ENCODE measurements around the gene ZNF14. TPM values are rescaled to one million over a fixed set of nuclear protein-coding genes. Genes with fewer than 3 reads are reported as not detected.
"Not testable (repeated sequence)": the region's sequence is repeated elsewhere in the genome, so short reads cannot be mapped to it uniquely, and the experiment has no call there.

Gene ZNF14
- total and polyA plus RNA-seq, 10 of the 15 experiments (the other 5 are each of a cell fraction or from before 2014, with no cell fraction given) = 2.5 to 7.2 (median 4.6) TPM

GRCh38 chr19:19774354-19775033, 41.6 kb upstream of the ZNF14 start:
- H3K9me3 ChIP-seq (replicated peaks; ENCODE audit: control insufficient read depth, insufficient read depth, low read length) = peaks cover 6% of the 10 kb centered on the region; the same call in 2 of the 3 replicates
- no peak overlapping the region for H3K4me3 ChIP-seq
- 76% methylated on average over 14 of the region's 14 CpGs for WGBS (ENCODE audit: insufficient coverage, insufficient replicate concordance, low lambda C conversion rate, missing lambda C conversion rate)
- ChIA-PET RAD21 (ENCODE audit: unreplicated experiment) (interaction anchor here (1.6 kb wide), 1 partner anchor 47 kb away, joined by 6 read pairs; the partner anchor contains the start of gene ZNF506), SMC1A (ENCODE audit: uncharacterized antibody, unreplicated experiment) (interaction anchor here (1.6 kb wide), 1 partner anchor 24 kb away, joined by 5 read pairs; no protein-coding TSS in a partner anchor), CTCF (interaction anchor here (0.7 kb wide), 1 partner anchor 122 kb away, joined by 3 read pairs; no protein-coding TSS in a partner anchor), POLR2A (no interaction called here)
- H2AFZ ChIP-seq (ENCODE audit: control insufficient read depth, low read depth, low read length) = no peak overlapping the region
- H3K9ac ChIP-seq (ENCODE audit: control insufficient read depth, insufficient read depth, low read length) = no peak overlapping the region
- FAIRE-seq (no peak), ATAC-seq (no peak), DNase-seq (ENCODE audit: low read depth, low spot score) (no peak)
- TF ChIP-seq ZNF207 (IDR thresholded peaks at IDR 0.05; ENCODE audit: borderline replicate concordance) = no peak
- TF ChIP-seq CBX3 (IDR thresholded peaks at IDR 0.05; ENCODE audit: borderline replicate concordance, low read depth) = no peak
- no peak for TF ChIP-seq ZNF384 (IDR thresholded peaks at IDR 0.05; ENCODE audit: borderline replicate concordance, low read depth, low read length)
- no peak for TF ChIP-seq PAX8 (IDR thresholded peaks at IDR 0.05)
- no peak for TF ChIP-seq RELB (IDR thresholded peaks at IDR 0.05; ENCODE audit: low read depth)
- no peak for TF ChIP-seq IKZF1 (conservative IDR thresholded peaks at IDR 0.05)
- no peak for TF ChIP-seq RAD21 (IDR thresholded peaks at IDR 0.05; ENCODE audit: insufficient read depth, low read depth, low read length)
- no peak for TF ChIP-seq CBFB (IDR thresholded peaks at IDR 0.05; ENCODE audit: low read depth)
- no peak for TF ChIP-seq IKZF2 (IDR thresholded peaks at IDR 0.05)
- TF ChIP-seq SREBF2 (IDR thresholded peaks at IDR 0.05; ENCODE audit: low read length) = no peak
- no peak for TF ChIP-seq SUZ12 (IDR thresholded peaks at IDR 0.05; ENCODE audit: unreplicated experiment)
- no peak for TF ChIP-seq SUPT20H (IDR thresholded peaks at IDR 0.05; ENCODE audit: borderline replicate concordance, control insufficient read depth, low read depth, low read length)
- TF ChIP-seq BCL11A (IDR thresholded peaks at IDR 0.05; ENCODE audit: low read depth, low read length) = no peak
- TF ChIP-seq EED (IDR thresholded peaks at IDR 0.05; ENCODE audit: low read depth) = no peak
- H3K4me1 ChIP-seq (ENCODE audit: control insufficient read depth, insufficient read depth, low read length) = no peaks in the 10 kb centered on the region
- no peak overlapping the region for H3K27ac ChIP-seq (ENCODE audit: control insufficient read depth, insufficient read depth)
- H3K4me2 ChIP-seq (ENCODE audit: control insufficient read depth, insufficient read depth) = no peak overlapping the region
- no peaks in the 10 kb centered on the region for H4K20me1 ChIP-seq (ENCODE audit: control insufficient read depth, insufficient read depth)
- H3K27me3 ChIP-seq (replicated peaks in 1 of 2; ENCODE audit: control insufficient read depth in 2 of 2, insufficient read depth in 2 of 2, low read length in 1 of 2) = no peaks in the 10 kb centered on the region
- peaks cover 3% of the 10 kb centered on the region for H3K79me2 ChIP-seq (ENCODE audit: control insufficient read depth, insufficient read depth, low read length)
- peaks cover 0 to 2% of the 10 kb centered on the region in 2 experiments; a peak in 1 of 4 replicates for H3K36me3 ChIP-seq (ENCODE audit: control insufficient read depth in 2 of 2, insufficient read depth in 2 of 2, low read length in 1 of 2)
- intact Hi-C loops (cut with micrococcal nuclease; ENCODE audit: unreplicated experiment) = no loop called here
- in situ Hi-C loops (cut with MboI) = loop anchor here (5.0 to 10.0 kb wide), 2 partner anchors 107 to 250 kb away; partner anchors contain the start of genes YJEFN3 and ZNF101
- BruUV-seq (replicated peaks) = no TSS peak

GRCh38 chr19:19771963-19772362, 39.1 kb upstream of the ZNF14 start:
- intact Hi-C loops (cut with micrococcal nuclease; ENCODE audit: unreplicated experiment); H3K4me2 ChIP-seq (ENCODE audit: control insufficient read depth, insufficient read depth); RAD21 ChIA-PET (ENCODE audit: unreplicated experiment); FAIRE-seq; H4K20me1 ChIP-seq (ENCODE audit: control insufficient read depth, insufficient read depth); SMC1A ChIA-PET (ENCODE audit: uncharacterized antibody, unreplicated experiment); H3K4me3 ChIP-seq; H3K9me3 ChIP-seq (replicated peaks; ENCODE audit: control insufficient read depth, insufficient read depth, low read length); H3K27me3 ChIP-seq (replicated peaks in 1 of 2; ENCODE audit: control insufficient read depth in 2 of 2, insufficient read depth in 2 of 2, low read length in 1 of 2); H3K79me2 ChIP-seq (ENCODE audit: control insufficient read depth, insufficient read depth, low read length); H2AFZ ChIP-seq (ENCODE audit: control insufficient read depth, low read depth, low read length); H3K9ac ChIP-seq (ENCODE audit: control insufficient read depth, insufficient read depth, low read length); H3K36me3 ChIP-seq (ENCODE audit: control insufficient read depth in 2 of 2, insufficient read depth in 2 of 2, low read length in 1 of 2); DNase-seq (ENCODE audit: low read depth, low spot score); CTCF ChIA-PET; H3K27ac ChIP-seq (ENCODE audit: control insufficient read depth, insufficient read depth); POLR2A ChIA-PET; ATAC-seq; H3K4me1 ChIP-seq (ENCODE audit: control insufficient read depth, insufficient read depth, low read length); BruUV-seq (replicated peaks): not testable (repeated sequence)
- in situ Hi-C loops (cut with MboI) = loop anchor here (10.0 kb wide), 1 partner anchor 247 kb away; the partner anchor contains the start of gene YJEFN3
- 69% methylated on average over 5 of the region's 10 CpGs for WGBS (ENCODE audit: insufficient coverage, insufficient replicate concordance, low lambda C conversion rate, missing lambda C conversion rate)

Data from GM12878 (cell line).